Epithelial cell of proximal tubule (primary cell): ENCODE data around the gene RNU1-3. TPM values are rescaled to one million over a fixed set of nuclear protein-coding genes. Genes with fewer than 3 reads are reported as not detected.
"Not testable (repeated sequence)": the region's sequence is repeated elsewhere in the genome, so short reads cannot be mapped to it uniquely, and the experiment has no call there.

Experiments
- DNase-seq: peaks from one replicate; pipeline ENCODE4 v3.0.0-alpha.2; 2011; ENCODE audit warnings: low read depth
- H3K4me3 ChIP-seq: 2 replicates; pipeline ENCODE4 v1.5.1; 2011; ENCODE audit warnings: low read depth, mild to moderate bottlenecking, low read length
- CTCF ChIP-seq: conservative IDR thresholded peaks from 2 replicates; pipeline ENCODE4 v1.5.1; 2012; ENCODE audit warnings: low read depth, mild to moderate bottlenecking, low read length
- total RNA-seq: library from RNA; depleted of rRNA; stranded (reverse); fragments of >200 nt; gene quantifications from 2 replicates; pipeline ENCODE4 v1.2.3, GENCODE V29; 2015

Gene RNU1-3
- total RNA-seq, 1 donor from 2014 or later = under 0.01 TPM

DNA sequence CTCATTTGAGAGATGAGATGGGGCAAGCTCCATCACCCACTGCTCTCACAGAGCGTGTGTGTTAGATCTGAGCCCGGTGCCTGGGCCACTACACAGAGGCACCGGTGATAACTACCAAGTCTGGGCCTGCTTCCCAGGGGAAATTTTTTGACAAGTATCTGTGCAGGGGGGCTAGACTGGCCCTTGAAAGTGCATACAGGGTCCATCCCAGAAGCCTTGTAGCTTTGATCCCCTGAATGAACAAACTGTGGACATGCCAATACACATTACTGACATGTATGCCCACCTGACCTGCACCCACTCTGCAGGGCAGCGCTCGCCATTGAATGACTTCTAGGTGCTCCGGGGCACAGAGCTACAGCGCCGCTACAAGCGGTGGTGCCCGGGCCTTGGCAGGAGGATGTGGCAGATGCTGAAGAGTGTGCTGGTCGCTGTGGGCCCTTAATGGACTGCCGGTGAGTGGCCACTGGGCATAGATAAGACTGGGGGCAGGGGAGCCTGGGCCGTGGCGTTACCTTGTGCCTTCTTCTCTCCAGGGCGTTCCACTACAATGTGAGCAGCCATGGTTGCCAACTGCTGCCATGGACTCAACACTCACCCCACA lies 20.6 kb downstream of the RNU1-3 start:
- not testable (repeated sequence) for H3K4me3 ChIP-seq, DNase-seq

DNA sequence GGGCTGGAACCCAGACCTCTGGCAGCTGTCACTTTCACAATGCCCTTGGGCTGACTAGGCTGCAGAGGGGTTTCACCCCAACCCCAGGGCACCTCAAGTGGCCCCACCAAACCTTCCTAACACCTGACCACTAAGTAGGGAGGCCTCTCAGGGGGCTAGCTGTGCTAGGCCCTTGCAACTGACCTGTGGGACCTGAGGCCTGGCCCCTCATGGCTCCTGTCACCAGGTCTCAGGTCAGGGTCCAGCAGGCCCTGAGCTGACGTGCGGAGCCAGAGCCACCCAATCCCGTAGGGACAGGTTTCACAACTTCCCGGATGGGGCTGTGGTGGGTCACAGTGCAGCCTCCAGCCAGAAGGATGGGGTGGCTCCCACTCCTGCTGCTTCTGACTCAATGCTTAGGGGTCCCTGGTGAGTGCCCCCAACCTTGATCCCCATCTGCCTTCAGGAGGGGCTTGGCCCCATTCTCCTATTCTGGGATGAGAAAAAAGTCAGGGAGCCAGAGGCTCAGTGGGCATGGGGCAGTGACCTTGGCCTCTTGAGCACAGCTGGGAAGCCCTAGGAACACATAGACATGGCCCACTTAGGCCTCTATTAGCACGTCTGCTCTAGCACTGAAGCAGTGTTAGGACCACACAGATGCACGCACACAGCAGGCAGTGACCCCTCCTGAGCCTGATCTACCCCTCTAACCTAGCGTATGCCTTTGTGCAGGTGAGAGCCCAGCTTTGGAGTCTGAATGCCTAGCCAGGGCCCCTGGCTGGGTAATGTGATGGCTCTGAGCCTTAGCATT lies 21.3 kb downstream of the RNU1-3 start:
- H3K4me3 ChIP-seq = peak overlapping the region; percentile 72
- not testable (repeated sequence) for DNase-seq

GRCh38 chr1:16644482-16645270 lies 22.1 kb downstream of the RNU1-3 start:
- peak; percentile 76 for DNase-seq
- peak overlapping the region; percentile 72 for H3K4me3 ChIP-seq
- TF ChIP-seq CTCF = peak; percentile 59

DNA sequence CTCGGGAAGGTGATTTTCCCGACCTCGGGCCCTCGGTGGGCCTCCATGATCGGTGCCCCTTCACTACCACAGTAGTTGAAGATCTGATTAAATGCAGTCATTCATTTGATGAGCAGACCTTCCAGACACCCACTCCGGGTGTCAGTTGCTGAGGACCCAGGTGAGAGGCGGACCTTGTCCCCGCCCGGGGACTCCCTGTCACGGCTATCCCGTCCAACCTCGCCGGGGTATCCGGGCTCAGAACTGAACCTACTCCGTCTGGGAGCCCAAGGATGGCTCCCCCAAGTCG lies 22.6 kb downstream of the RNU1-3 start:
- H3K4me3 ChIP-seq = peak overlapping the region; percentile 72
- TF ChIP-seq CTCF = no peak
- DNase-seq = no peak

DNA sequence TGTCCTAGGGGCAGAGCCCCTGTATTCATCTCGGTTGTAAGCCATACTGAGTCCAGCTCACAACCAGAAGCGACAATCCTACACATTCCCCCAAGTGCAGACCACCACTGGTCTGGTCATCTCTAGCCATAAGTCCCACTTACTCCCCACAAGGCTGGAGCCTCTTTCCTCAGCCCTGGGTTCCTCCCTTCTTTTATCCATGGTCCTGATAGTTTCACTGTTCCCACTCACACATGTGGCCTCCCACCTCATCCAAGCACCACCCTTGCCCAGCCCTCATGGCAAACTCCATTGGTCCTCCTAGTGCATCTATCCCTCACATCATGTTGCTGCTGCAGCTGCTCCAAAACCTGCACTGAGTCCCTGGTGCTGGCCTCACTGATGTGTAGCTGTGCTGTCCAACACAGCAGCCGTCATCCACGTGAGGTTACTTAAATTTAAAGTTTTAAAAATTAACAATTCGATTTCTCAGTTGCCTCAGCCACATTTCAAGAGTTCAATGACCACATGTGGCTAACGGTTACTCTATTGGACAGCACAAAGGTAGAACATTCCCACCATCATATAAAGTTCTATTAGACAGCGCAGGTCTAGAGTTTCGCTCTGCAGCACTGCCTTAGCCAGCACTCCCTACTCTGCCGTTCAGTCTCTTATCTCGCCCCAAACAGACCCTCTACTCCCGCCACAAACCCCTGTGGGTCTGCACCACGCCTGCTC lies 23.1 kb downstream of the RNU1-3 start:
- not testable (repeated sequence) for DNase-seq
- H3K4me3 ChIP-seq = peak overlapping the region; percentile 72

GRCh38 chr1:16643001-16643411 lies 23.7 kb downstream of the RNU1-3 start:
- not testable (repeated sequence) for H3K4me3 ChIP-seq

DNA sequence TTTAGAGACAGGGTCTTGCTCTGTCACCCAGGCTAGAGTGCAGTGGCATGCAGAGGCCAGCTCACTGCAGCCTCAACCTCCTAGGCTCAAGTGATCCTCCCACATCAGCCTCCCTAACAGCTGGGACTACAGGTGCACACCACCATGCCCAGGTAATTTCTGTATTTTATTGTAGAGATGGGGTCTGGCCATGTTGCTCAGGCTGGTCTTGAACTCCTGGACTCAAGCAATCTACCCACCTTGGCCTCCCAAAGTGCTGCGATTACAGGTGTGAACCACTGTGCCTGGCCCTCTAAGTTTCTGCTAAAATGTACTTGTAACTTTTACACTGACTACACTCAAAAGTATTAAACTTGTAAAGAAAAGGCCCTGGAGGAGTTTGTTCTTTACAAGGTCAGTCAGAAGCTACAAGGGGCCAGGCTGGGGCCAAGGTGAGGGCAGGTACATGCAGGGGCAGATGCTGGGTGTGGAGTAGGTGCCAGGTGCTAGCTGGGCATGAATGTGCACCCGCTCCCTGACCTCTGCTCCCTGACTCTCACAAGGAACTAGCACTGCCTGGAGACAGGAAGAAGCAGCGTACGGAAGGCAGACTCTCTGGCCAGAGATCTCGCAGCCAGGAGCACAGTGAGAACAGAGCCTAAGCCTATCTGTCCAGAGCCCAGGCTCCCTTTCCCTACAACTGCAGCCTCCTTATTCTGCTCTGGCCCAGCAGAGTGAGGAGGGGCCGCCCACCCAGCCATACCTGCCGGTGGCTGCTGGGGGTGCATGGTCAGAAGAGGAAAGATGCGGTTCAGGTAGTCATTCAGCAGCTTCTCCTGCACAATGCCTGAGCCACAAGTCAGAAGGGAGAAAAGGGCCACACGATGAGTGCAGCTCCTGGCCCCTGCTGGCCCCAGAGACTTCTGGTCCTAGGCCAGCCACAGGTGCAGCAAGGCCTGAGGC lies 24.5 kb downstream of the RNU1-3 start:
- not testable (repeated sequence) for H3K4me3 ChIP-seq, DNase-seq

More at GRCh38 chr1:16643001-16643411, 23.7 kb downstream of the RNU1-3 start:
- not testable (repeated sequence) for DNase-seq

- not testable (repeated sequence) for H3K4me3 ChIP-seq, DNase-seq
Observed at GRCh38 chr1:16641159-16641975, 25.4 kb downstream of the RNU1-3 start.

DNA sequence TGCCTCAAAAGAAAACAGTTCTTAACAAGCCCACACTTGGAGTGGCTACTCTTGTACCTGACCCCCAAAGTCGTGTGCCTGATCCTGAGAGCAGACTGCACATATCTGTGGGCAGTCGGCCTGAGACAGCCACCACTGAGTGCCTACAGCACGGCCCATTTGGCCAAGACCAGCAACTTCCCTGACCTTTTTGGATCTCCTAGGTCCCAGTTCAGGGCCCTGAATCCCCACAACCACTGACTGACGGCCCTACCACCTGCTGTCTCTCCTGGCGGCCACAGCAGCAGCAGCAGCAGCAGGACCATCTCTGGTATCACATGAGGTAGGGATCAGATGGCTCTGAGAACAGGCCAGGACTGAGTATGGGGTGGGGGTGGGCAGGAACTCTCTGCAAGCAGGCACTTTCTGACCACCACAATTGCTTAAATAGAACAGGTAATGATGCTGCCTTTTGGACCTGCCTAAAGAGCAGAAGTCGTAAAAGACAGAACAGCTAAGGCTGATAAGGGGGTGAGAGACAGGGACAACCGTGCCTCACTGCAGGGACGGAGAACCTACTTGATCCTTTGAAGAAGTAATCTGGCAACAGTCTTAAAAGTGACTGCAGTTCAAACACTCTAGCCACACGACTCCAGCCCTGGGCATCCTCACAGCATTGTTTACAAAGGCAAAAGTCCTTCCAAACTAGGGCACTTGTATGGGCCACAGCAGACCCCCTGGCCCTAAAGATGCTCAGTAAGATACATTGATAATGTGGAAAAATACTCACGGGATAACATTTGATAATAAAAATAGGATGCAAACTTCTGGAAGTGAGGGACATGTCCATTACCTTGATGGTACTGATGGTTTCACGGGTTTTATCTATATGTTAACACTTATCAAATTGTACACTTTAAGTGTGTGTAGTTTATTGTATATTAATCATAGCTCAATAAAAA lies 27.4 kb downstream of the RNU1-3 start:
- H3K4me3 ChIP-seq, DNase-seq: not testable (repeated sequence)

DNA sequence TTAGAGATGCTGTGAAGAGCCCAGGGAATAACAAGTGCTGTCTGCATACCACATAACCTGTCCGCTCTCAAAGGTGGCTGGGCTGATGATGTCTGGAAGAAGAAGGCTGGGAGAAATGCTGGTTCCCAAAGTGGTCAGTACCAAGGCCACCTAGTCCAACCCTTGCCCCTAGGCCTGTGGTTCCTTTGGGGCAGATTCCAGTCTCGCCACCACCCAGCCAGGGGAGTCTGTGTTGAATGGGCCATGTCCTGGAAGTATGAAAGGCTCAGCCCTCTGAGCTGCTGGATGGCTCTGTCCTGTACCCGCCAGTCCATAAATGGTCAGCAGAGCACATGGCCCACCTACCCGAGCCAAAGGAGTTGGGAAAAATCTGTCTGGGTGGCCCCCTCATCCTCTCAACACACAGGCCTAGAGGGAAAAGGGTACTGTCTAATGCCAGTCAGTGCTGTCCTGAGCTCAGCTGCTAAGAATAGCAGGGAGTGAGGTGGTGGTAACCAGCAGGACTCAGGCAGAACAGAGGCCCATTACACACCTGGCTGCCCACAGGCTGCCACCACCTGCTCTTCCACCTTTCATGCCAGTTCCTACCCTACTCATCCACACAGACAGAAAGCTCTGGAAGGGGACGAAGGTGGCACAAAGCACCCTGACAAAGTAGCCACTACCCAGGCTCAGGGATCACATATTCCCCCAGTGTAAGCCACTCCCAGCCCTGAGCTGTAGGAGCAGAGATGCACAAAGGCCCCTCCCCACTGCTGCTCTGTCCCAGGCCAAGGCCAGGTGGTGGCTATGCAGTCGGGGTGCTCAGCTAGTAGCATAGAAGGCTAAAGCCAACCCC lies 28.6 kb downstream of the RNU1-3 start:
- not testable (repeated sequence) for DNase-seq, H3K4me3 ChIP-seq

GRCh38 chr1:16636551-16637195 lies 30.1 kb downstream of the RNU1-3 start:
- DNase-seq, H3K4me3 ChIP-seq: not testable (repeated sequence)

DNA sequence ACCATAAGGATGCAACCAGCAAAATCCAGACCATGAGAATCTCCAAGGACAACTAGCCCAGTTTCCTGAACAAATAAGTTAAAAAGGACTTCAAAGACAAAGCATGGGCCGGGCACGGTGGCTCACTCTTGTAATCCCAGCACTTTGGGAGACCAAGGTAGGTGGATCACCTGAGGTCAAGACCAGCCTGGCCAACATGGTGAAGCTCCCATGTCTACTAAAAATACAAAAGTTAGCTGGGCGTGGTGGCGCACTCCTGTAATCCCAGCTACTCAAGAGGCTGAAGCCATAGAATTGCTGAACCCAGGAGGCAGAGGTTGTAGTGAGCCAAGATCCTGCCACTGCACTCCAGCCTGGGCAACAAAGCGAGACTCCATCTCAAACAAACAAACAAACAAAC lies 30.8 kb downstream of the RNU1-3 start:
- not testable (repeated sequence) for H3K4me3 ChIP-seq, DNase-seq
